WTC11 (cell line): Measurements from ENCODE around the gene GRIPAP1. TPM values are rescaled to one million over a fixed set of nuclear protein-coding genes. Genes with fewer than 3 reads are reported as not detected.

ENCODE experiments used
- ATAC-seq: fragments of 200-7000 bp; cut with Tn5 transposase; 2 replicates; pipeline ENCODE4 v1.10.0; 2021; ENCODE audit warnings: mild to moderate bottlenecking, moderate library complexity
- CTCF ChIA-PET: fragments of 300-600 bp; sonication (Branson Sonifier 250); formaldehyde crosslinking; loops from one replicate; lab custom pipeline; 2021; ENCODE audit warnings: antibody characterized with exemption; lab: Charles Lee
- POLR2A ChIA-PET: fragments of 350-600 bp; sonication (Branson Sonifier 250); formaldehyde crosslinking; loops from one replicate; lab custom pipeline; 2021; ENCODE audit warnings: antibody characterized with exemption; lab: Charles Lee
- DNase-seq: peaks from one replicate; pipeline ENCODE4 v3.0.0; 2021; ENCODE audit warnings: low spot score
- H3K27ac Mint-ChIP-seq: 2 replicates; pipeline ENCODE4 v1.8.0; 2021; ENCODE audit warnings: mixed read lengths
- H3K27me3 Mint-ChIP-seq: 2 replicates; pipeline ENCODE4 v1.8.0; 2021; ENCODE audit warnings: low read depth, mild to moderate bottlenecking, moderate library complexity, mixed read lengths
- H3K36me3 Mint-ChIP-seq: 2 replicates; pipeline ENCODE4 v1.8.0; 2021; ENCODE audit warnings: mixed read lengths
- H3K4me1 Mint-ChIP-seq: 2 replicates; pipeline ENCODE4 v1.8.0; 2022; ENCODE audit warnings: mixed read lengths
- H3K4me3 Mint-ChIP-seq: 2 replicates; pipeline ENCODE4 v1.8.0; 2021; ENCODE audit warnings: mild to moderate bottlenecking, moderate library complexity, mixed read lengths
- H3K9me3 Mint-ChIP-seq: 2 replicates; pipeline ENCODE4 v1.8.0; 2021; ENCODE audit warnings: mixed read lengths
- CBFB ChIP-seq: sonication (generic); formaldehyde crosslinking; IDR thresholded peaks from 2 replicates; pipeline ENCODE4 v1.8.1; 2022; ENCODE audit warnings: mild to moderate bottlenecking, low read depth, missing genetic modification reagents
- EMX1 ChIP-seq: fragments of 250-450 bp; sonication (Bioruptor Pico); IDR thresholded peaks from 2 replicates; pipeline ENCODE4 v1.8.0; 2021; ENCODE audit warnings: mild to moderate bottlenecking
- FOXJ3 ChIP-seq: sonication (generic); formaldehyde crosslinking; IDR thresholded peaks from 2 replicates; pipeline ENCODE4 v1.9.0; 2021; ENCODE audit warnings: missing genetic modification reagents, mild to moderate bottlenecking, borderline replicate concordance
- FOXP4 ChIP-seq: sonication (generic); formaldehyde crosslinking; IDR thresholded peaks from 2 replicates; pipeline ENCODE4 v1.8.0; 2022; ENCODE audit warnings: mild to moderate bottlenecking, missing genetic modification reagents
- GTF2I ChIP-seq: fragments of 250-450 bp; sonication (Bioruptor Pico); conservative IDR thresholded peaks from 2 replicates; pipeline ENCODE4 v1.4.0; 2021; ENCODE audit warnings: mild to moderate bottlenecking
- IRF2 ChIP-seq: sonication (generic); formaldehyde crosslinking; IDR thresholded peaks from 2 replicates; pipeline ENCODE4 v1.8.0; 2022; ENCODE audit warnings: low read depth, missing genetic modification reagents, borderline replicate concordance
- NR1H2 ChIP-seq: sonication (generic); formaldehyde crosslinking; IDR thresholded peaks from 2 replicates; pipeline ENCODE4 v1.9.0; 2021; ENCODE audit warnings: mild to moderate bottlenecking, moderate library complexity, missing genetic modification reagents
- NR3C1 ChIP-seq: sonication (generic); formaldehyde crosslinking; conservative IDR thresholded peaks from 2 replicates; pipeline ENCODE4 v1.8.1; 2023; ENCODE audit warnings: low read depth, mild to moderate bottlenecking, missing genetic modification reagents
- OVOL2 ChIP-seq: fragments of 250-450 bp; sonication (Bioruptor Pico); IDR thresholded peaks from 2 replicates; pipeline ENCODE4 v1.9.0; 2021; ENCODE audit warnings: mild to moderate bottlenecking, borderline replicate concordance
- SMAD3 ChIP-seq: sonication (generic); formaldehyde crosslinking; IDR thresholded peaks from 2 replicates; pipeline ENCODE4 v1.8.0; 2022; ENCODE audit warnings: missing genetic modification reagents, mild to moderate bottlenecking, borderline replicate concordance
- TEAD1 ChIP-seq: sonication (generic); formaldehyde crosslinking; IDR thresholded peaks from 2 replicates; pipeline ENCODE4 v1.8.0; 2022; ENCODE audit warnings: mild to moderate bottlenecking, missing genetic modification reagents
- TP53 ChIP-seq: sonication (generic); formaldehyde crosslinking; IDR thresholded peaks from 2 replicates; pipeline ENCODE4 v1.8.1; 2023; ENCODE audit warnings: mild to moderate bottlenecking, missing genetic modification reagents
- USF1 ChIP-seq: sonication (generic); formaldehyde crosslinking; IDR thresholded peaks from 2 replicates; pipeline ENCODE4 v1.8.0; 2022; ENCODE audit warnings: mild to moderate bottlenecking, missing genetic modification reagents
- ZBTB21 ChIP-seq: sonication (generic); formaldehyde crosslinking; IDR thresholded peaks from 2 replicates; pipeline ENCODE4 v1.8.1; 2023; ENCODE audit warnings: mild to moderate bottlenecking, missing genetic modification reagents, borderline replicate concordance
- ZMAT4 ChIP-seq: fragments of 250-450 bp; sonication (Bioruptor Pico); IDR thresholded peaks from 2 replicates; pipeline ENCODE4 v1.9.0; 2021; ENCODE audit warnings: mild to moderate bottlenecking
- ZNF138 ChIP-seq: sonication (generic); formaldehyde crosslinking; conservative IDR thresholded peaks from 2 replicates; pipeline ENCODE4 v1.8.1; 2022; ENCODE audit warnings: mild to moderate bottlenecking, moderate library complexity, missing genetic modification reagents
- ZNF263 ChIP-seq: sonication (generic); formaldehyde crosslinking; IDR thresholded peaks from 2 replicates; pipeline ENCODE4 v1.8.1; 2022; ENCODE audit warnings: low read depth, mild to moderate bottlenecking, moderate library complexity, missing genetic modification reagents
- ZNF396 ChIP-seq: fragments of 250-450 bp; sonication (Bioruptor Pico); IDR thresholded peaks from 2 replicates; pipeline ENCODE4 v1.8.0; 2021; ENCODE audit warnings: mild to moderate bottlenecking, moderate library complexity, borderline replicate concordance
- total RNA-seq: library from RNA; stranded (reverse); gene quantifications from 3 replicates; pipeline ENCODE4 v1.2.3, GENCODE V29; 2021
- TF ChIP-seq, protein P1 (sequence below): fragments of 250-450 bp; sonication (Bioruptor Pico); IDR thresholded peaks from 2 replicates; pipeline ENCODE4 v1.9.0; 2021; ENCODE audit warnings: moderate library complexity, mild to moderate bottlenecking, inconsistent platforms, borderline replicate concordance
- TF ChIP-seq, protein P2 (sequence below): sonication (generic); formaldehyde crosslinking; IDR thresholded peaks from 2 replicates; pipeline ENCODE4 v1.8.1; 2022; ENCODE audit warnings: low read depth, missing genetic modification reagents, borderline replicate concordance
- TF ChIP-seq, protein P3 (sequence below): sonication (generic); formaldehyde crosslinking; IDR thresholded peaks from 2 replicates; pipeline ENCODE4 v1.8.0; 2023; ENCODE audit warnings: missing genetic modification reagents, mild to moderate bottlenecking, borderline replicate concordance
- TF ChIP-seq, protein P4 (sequence below): sonication (generic); formaldehyde crosslinking; IDR thresholded peaks from 2 replicates; pipeline ENCODE4 v1.8.1; 2023; ENCODE audit warnings: mild to moderate bottlenecking, missing genetic modification reagents, borderline replicate concordance

The GRIPAP1 gene
- total RNA-seq, 1 experiment from 2014 or later = 70.7 TPM

- H3K4me3 Mint-ChIP-seq = no peak overlapping the region
- no peak overlapping the region for H3K27ac Mint-ChIP-seq
- ChIA-PET POLR2A (no interaction called here), CTCF (interaction anchor here (0.8 kb wide), 1 partner anchor 27 kb away, joined by 5 read pairs; the partner anchor contains the start of gene KCND1)
- H3K4me1 Mint-ChIP-seq = peaks cover 6% of the 10 kb centered on the region; the same call in 1 of the 2 replicates
- peaks cover 41% of the 10 kb centered on the region for H3K36me3 Mint-ChIP-seq
- no peaks in the 10 kb centered on the region for H3K9me3 Mint-ChIP-seq
- ATAC-seq (no peak), DNase-seq (no peak)
- H3K27me3 Mint-ChIP-seq = no peaks in the 10 kb centered on the region
- TF ChIP-seq CBFB (CRISPR knock-in tag) (no peak), IRF2 (CRISPR knock-in tag) (no peak), FOXJ3 (CRISPR knock-in tag) (no peak), ZMAT4 (CRISPR knock-in tag) (no peak), OVOL2 (no peak), ZBTB21 (CRISPR knock-in tag) (no peak), TEAD1 (CRISPR knock-in tag) (no peak), EMX1 (no peak), TP53 (CRISPR knock-in tag) (no peak), ZNF396 (CRISPR knock-in tag) (no peak), NR1H2 (CRISPR knock-in tag) (no peak), ZNF263 (CRISPR knock-in tag) (no peak), USF1 (CRISPR knock-in tag) (no peak)
- TF ChIP-seq, protein P1, sequence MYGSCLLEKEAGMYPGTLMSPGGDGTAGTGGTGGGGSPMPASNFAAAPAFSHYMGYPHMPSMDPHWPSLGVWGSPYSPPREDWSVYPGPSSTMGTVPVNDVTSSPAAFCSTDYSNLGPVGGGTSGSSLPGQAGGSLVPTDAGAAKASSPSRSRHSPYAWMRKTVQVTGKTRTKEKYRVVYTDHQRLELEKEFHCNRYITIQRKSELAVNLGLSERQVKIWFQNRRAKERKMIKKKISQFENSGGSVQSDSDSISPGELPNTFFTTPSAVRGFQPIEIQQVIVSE = no peak
- TF ChIP-seq, protein P2, sequence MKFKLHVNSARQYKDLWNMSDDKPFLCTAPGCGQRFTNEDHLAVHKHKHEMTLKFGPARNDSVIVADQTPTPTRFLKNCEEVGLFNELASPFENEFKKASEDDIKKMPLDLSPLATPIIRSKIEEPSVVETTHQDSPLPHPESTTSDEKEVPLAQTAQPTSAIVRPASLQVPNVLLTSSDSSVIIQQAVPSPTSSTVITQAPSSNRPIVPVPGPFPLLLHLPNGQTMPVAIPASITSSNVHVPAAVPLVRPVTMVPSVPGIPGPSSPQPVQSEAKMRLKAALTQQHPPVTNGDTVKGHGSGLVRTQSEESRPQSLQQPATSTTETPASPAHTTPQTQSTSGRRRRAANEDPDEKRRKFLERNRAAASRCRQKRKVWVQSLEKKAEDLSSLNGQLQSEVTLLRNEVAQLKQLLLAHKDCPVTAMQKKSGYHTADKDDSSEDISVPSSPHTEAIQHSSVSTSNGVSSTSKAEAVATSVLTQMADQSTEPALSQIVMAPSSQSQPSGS (CRISPR knock-in tag) = no peak
Observed at GRCh38 chrX:48998391-48998790, 3.7 kb downstream of the GRIPAP1 start.

DNA sequence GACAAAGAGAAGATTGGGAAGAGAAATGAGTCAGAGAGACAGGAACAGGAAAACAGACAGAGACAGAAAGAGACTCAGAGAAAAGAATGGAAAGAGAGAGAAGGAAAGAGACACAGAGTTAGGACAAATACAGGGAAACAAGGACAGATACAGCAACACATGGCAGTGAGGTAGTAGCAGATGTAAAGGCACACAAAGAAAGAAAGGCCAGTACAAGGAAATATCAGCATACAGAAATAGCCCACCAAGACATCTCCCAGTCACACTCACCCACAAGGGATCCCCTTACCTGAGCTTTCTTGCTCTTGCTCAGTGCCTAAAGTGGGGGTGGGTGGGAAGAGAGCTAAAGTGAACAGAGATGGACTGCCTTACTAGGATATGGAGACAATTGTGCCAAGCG lies 4.2 kb downstream of the GRIPAP1 start:
- H3K9me3 Mint-ChIP-seq = no peaks in the 10 kb centered on the region
- no peaks in the 10 kb centered on the region for H3K27me3 Mint-ChIP-seq
- H3K27ac Mint-ChIP-seq = no peak overlapping the region
- ChIA-PET CTCF (no interaction called here), POLR2A (no interaction called here)
- no peak for ATAC-seq
- H3K36me3 Mint-ChIP-seq = peaks cover 45% of the 10 kb centered on the region
- no peak for DNase-seq
- H3K4me1 Mint-ChIP-seq = peaks cover 6% of the 10 kb centered on the region; the same call in 1 of the 2 replicates
- H3K4me3 Mint-ChIP-seq = no peak overlapping the region
- no peak for TF ChIP-seq SMAD3
- no peak for TF ChIP-seq NR3C1 (CRISPR knock-in tag)
- TF ChIP-seq, protein P3, sequence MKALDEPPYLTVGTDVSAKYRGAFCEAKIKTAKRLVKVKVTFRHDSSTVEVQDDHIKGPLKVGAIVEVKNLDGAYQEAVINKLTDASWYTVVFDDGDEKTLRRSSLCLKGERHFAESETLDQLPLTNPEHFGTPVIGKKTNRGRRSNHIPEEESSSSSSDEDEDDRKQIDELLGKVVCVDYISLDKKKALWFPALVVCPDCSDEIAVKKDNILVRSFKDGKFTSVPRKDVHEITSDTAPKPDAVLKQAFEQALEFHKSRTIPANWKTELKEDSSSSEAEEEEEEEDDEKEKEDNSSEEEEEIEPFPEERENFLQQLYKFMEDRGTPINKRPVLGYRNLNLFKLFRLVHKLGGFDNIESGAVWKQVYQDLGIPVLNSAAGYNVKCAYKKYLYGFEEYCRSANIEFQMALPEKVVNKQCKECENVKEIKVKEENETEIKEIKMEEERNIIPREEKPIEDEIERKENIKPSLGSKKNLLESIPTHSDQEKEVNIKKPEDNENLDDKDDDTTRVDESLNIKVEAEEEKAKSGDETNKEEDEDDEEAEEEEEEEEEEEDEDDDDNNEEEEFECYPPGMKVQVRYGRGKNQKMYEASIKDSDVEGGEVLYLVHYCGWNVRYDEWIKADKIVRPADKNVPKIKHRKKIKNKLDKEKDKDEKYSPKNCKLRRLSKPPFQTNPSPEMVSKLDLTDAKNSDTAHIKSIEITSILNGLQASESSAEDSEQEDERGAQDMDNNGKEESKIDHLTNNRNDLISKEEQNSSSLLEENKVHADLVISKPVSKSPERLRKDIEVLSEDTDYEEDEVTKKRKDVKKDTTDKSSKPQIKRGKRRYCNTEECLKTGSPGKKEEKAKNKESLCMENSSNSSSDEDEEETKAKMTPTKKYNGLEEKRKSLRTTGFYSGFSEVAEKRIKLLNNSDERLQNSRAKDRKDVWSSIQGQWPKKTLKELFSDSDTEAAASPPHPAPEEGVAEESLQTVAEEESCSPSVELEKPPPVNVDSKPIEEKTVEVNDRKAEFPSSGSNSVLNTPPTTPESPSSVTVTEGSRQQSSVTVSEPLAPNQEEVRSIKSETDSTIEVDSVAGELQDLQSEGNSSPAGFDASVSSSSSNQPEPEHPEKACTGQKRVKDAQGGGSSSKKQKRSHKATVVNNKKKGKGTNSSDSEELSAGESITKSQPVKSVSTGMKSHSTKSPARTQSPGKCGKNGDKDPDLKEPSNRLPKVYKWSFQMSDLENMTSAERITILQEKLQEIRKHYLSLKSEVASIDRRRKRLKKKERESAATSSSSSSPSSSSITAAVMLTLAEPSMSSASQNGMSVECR = no peak
- no peak for TF ChIP-seq ZNF138 (CRISPR knock-in tag)
- TF ChIP-seq FOXP4 = no peak
- TF ChIP-seq GTF2I (CRISPR knock-in tag) = no peak
- TF ChIP-seq, protein P4, sequence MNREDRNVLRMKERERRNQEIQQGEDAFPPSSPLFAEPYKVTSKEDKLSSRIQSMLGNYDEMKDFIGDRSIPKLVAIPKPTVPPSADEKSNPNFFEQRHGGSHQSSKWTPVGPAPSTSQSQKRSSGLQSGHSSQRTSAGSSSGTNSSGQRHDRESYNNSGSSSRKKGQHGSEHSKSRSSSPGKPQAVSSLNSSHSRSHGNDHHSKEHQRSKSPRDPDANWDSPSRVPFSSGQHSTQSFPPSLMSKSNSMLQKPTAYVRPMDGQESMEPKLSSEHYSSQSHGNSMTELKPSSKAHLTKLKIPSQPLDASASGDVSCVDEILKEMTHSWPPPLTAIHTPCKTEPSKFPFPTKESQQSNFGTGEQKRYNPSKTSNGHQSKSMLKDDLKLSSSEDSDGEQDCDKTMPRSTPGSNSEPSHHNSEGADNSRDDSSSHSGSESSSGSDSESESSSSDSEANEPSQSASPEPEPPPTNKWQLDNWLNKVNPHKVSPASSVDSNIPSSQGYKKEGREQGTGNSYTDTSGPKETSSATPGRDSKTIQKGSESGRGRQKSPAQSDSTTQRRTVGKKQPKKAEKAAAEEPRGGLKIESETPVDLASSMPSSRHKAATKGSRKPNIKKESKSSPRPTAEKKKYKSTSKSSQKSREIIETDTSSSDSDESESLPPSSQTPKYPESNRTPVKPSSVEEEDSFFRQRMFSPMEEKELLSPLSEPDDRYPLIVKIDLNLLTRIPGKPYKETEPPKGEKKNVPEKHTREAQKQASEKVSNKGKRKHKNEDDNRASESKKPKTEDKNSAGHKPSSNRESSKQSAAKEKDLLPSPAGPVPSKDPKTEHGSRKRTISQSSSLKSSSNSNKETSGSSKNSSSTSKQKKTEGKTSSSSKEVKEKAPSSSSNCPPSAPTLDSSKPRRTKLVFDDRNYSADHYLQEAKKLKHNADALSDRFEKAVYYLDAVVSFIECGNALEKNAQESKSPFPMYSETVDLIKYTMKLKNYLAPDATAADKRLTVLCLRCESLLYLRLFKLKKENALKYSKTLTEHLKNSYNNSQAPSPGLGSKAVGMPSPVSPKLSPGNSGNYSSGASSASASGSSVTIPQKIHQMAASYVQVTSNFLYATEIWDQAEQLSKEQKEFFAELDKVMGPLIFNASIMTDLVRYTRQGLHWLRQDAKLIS (CRISPR knock-in tag) = no peak
